Lower leg skin (tissue), 4 donors: Measurements from ENCODE around the gene NEDD9. TPM values are rescaled to one million over a fixed set of nuclear protein-coding genes. Genes with fewer than 3 reads are reported as not detected.

Experiments
- DNase-seq, 2 donors: peaks; one replicate each; pipeline ENCODE4 v3.0.0-alpha.2; 2019; ENCODE audit warnings: low spot score in 2 of 2
- H3K4me3 ChIP-seq: fragments of 200-600 bp; sonication (generic); 2 replicates; pipeline ENCODE4 v1.5.1; 2017; ENCODE audit warnings: mild to moderate bottlenecking, low read depth; ENCODE audit not compliant: poor library complexity, severe bottlenecking
- POLR2A ChIP-seq, 2 donors: fragments of 450-650 bp; IDR thresholded peaks; one replicate each; pipeline ENCODE4 v1.6.1; 2016 to 2017; ENCODE audit warnings: antibody characterized with exemption in 2 of 2, mild to moderate bottlenecking in 1 of 2, moderate library complexity in 1 of 2
- WGBS, 2 donors: methylation state at CpG; one replicate each; pipeline ENCODE4 v1.1.5; 2018; 5-methylcytosine and 5-hydroxymethylcytosine counted together
- intact Hi-C: fragments of 100-400 bp; cut with DNase I; formaldehyde crosslinking; loops from one replicate; pipeline ENCODE4 v1.15.0; 2023; ENCODE audit warnings: low total_unique reads
- total RNA-seq, 4 donors: library from RNA; depleted of rRNA; stranded (reverse); fragments of >200 nt; gene quantifications; one replicate each; pipeline ENCODE4 v1.1.0, GENCODE V29; 2016
- TF ChIP-seq, protein P1 (sequence below), 3 donors: fragments of 450-650 bp; IDR thresholded peaks; one replicate each; pipeline ENCODE4 v1.5.1; 2016; ENCODE audit warnings: antibody characterized with exemption in 3 of 3, mild to moderate bottlenecking in 3 of 3, moderate library complexity in 2 of 3

NEDD9 gene
- total RNA-seq, 4 donors from 2014 or later = 26.8 to 46.0 (median 32.6) TPM

DNA sequence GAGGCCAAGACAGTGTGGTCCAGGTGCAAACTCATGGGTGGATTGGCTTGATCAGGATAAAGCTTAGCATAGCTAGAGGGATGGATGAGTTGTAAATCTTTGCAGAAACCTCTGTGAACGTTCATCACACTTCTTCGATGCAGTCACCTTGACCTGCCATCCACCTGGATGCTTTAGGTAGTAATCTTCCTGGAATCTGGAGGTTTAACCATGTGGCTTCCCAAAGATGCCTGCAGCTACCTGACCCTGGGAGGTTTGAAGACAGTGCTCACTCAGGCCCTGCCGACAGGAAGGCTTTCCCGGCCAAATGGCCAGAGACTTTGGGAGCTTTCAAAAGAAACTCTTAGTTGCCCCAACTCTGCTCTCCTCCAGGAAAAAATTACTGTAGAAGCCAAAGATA, 65.5 kb downstream of the NEDD9 start:
- DNase-seq = no peak
- intact Hi-C loops = no loop called here
- TF ChIP-seq, protein P1, sequence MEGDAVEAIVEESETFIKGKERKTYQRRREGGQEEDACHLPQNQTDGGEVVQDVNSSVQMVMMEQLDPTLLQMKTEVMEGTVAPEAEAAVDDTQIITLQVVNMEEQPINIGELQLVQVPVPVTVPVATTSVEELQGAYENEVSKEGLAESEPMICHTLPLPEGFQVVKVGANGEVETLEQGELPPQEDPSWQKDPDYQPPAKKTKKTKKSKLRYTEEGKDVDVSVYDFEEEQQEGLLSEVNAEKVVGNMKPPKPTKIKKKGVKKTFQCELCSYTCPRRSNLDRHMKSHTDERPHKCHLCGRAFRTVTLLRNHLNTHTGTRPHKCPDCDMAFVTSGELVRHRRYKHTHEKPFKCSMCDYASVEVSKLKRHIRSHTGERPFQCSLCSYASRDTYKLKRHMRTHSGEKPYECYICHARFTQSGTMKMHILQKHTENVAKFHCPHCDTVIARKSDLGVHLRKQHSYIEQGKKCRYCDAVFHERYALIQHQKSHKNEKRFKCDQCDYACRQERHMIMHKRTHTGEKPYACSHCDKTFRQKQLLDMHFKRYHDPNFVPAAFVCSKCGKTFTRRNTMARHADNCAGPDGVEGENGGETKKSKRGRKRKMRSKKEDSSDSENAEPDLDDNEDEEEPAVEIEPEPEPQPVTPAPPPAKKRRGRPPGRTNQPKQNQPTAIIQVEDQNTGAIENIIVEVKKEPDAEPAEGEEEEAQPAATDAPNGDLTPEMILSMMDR (IDR thresholded peaks at IDR 0.05) = no peak
- TF ChIP-seq POLR2A (IDR thresholded peaks at IDR 0.05) = no peak
- WGBS, 2 donors = 44 to 61% methylated on average over 4 of the region's 4 CpGs
- H3K4me3 ChIP-seq = no peak overlapping the region

DNA sequence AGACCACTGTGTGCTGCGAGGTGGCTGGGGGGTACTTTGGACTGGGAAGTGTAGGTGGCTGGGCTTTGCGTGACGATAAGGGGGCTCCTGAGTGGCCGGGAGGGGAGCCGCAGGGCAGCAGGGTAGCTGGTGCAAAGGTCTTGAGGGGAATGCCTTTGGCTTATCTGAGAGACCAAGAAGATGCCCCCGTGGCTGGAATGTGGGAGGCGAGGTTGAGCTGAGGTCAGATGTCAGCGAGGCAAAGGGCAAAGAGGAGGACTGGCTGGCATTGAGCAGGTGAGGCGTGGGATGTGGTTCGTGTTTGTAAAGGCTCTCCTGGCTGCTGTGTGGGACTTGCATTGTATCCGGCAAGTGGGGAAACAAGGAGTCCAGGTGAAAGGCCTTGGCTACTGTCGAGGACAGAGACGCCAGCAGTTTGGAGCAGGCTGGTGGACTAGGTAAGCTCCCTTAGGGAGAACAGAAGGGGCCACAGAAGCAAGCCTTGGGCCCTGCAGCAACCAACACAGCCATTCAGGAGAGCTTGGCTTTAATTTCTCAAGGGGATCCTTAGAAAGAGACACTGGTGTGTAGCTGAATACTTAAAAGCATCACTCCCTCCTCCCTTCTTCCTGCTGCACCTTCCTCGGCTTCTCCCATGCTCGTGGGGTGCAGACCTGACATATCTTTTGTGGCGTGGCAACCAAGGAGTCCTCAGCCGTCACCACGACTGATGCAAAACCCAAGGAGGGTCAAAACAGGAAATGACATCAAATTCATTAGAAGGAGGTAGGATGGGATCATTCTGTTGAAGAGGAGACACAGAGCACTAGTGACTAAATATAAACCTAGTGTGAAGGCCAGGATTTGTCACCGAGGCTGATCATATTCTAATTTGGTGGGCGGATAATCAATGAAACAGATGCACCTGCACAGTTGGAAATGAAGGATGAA, 67.5 kb downstream of the NEDD9 start:
- WGBS, 2 donors = 88 to 91% methylated on average over 20 of the region's 20 CpGs
- H3K4me3 ChIP-seq = no peak overlapping the region
- intact Hi-C loops = no loop called here
- DNase-seq = no peak
- TF ChIP-seq, protein P1 (IDR thresholded peaks at IDR 0.05) = no peak

DNA sequence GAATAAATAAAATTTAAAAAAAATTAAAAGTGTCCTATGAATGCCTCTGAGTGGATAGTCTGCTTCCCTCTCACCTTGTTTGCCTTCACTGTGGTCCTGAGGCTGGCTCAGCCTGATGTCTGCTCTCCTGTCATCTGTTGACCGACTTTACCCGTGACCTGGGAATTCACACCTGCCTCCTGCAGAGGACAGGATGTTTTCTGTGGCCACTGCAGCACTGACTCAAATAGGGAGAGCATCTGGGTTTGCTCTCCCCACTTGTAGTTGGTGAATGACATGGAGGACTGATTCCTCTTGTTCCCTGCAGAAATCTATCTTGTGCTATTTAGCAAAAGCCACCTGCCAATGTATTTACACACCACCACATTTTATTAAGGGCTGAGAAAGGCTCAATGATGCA, 68.5 kb downstream of the NEDD9 start:
- DNase-seq = no peak
- intact Hi-C loops = no loop called here
- 91 to 95% methylated on average over 2 of the region's 2 CpGs for WGBS, 2 donors
- no peak overlapping the region for H3K4me3 ChIP-seq
- TF ChIP-seq, protein P1 (IDR thresholded peaks at IDR 0.05) = no peak

DNA sequence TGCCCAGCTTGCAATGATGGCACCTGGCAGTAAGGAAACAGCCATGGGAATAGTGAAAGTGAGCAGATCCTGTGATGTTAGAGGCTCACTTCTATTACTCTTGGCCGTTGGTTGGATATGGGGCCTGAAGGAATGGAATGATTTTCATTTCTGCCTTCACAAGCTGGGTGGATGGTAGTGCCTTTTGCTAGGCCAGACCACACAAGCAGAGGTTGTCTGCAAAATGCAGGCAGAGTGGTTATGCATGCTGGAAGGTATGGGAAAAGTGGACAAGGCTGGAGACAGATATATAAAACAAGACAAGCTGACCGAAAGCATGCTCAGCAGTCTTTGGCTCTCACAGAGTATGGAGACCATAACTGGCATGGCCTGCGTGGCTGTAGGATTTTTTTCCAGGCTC, 70.2 kb downstream of the NEDD9 start:
- intact Hi-C loops = no loop called here
- TF ChIP-seq, protein P1 (IDR thresholded peaks at IDR 0.05) = no peak
- no peak for TF ChIP-seq POLR2A (IDR thresholded peaks at IDR 0.05)
- no peak for DNase-seq
- H3K4me3 ChIP-seq = no peak overlapping the region
- 90 to 97% methylated on average over 3 of the region's 3 CpGs for WGBS, 2 donors

DNA sequence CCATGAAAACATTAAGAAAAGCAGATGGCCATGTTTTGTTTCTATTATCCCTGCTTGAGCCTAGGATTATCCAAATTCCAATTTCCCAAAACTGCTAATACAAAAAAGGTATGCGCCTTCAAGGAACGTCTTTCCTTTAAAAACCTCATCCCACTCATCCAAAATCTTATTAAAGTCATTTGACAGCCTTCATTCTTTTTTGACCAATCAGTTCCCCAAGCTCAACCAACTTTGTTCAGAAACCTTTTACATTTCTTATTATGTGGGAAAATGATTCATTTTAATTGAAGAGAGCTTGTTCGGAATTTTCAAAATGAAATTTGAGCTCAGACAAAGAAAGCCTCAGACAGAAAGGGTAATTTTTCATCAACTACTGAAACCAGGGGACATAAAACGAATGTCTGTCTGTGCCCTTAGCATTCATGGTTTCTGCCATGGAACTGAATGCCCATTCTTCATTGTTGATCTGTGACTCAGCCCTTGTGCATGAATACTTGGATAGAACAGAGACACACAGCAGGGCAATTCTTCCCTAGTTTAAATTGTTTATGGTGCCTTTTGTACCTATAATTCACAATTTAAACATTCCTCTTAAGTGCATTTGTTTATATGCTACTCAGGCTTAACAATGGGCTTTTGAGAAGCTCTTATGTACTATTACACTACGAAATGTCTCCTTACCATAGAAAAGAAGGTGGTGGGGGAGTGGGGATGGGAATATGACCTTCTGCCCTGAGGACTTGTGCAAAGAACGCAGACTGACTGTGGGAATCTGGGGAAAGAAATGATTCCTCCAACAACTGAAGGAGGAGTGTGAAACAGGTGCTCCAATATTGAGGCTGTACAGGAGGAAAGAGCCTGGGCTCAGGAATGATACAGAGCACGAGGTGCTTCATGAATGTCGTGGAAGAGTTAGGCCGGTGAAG, 71.2 kb downstream of the NEDD9 start:
- DNase-seq = no peak
- TF ChIP-seq, protein P1 (IDR thresholded peaks at IDR 0.05) = no peak
- no peak for TF ChIP-seq POLR2A (IDR thresholded peaks at IDR 0.05)
- H3K4me3 ChIP-seq = no peak overlapping the region
- 85 to 86% methylated on average over 9 of the region's 9 CpGs for WGBS, 2 donors
- intact Hi-C loops = no loop called here
